BJ (cell line): ENCODE measurements around the gene DMBX1. TPM values are rescaled to one million over a fixed set of nuclear protein-coding genes. Genes with fewer than 3 reads are reported as not detected.

ENCODE experiments used
- CTCF ChIA-PET: fragments of 350-600 bp; formaldehyde crosslinking; extraction: SDS; loops from one replicate; lab custom pipeline; 2021; ENCODE audit warnings: antibody characterized with exemption, inconsistent platforms; lab: Yijun Ruan, JAX
- POLR2A ChIA-PET: fragments of 300-600 bp; sonication (Branson Sonifier 250); formaldehyde crosslinking; extraction: SDS; loops from one replicate; lab custom pipeline; 2021; ENCODE audit warnings: antibody characterized with exemption; lab: Charles Lee
- DNase-seq: peaks from one replicate; pipeline ENCODE4 v3.0.0-alpha.2; 2011; ENCODE audit warnings: low read depth
- H3K27me3 ChIP-seq: 2 replicates; pipeline ENCODE4 v1.6.0; 2011; ENCODE audit warnings: low read length; ENCODE audit not compliant: control insufficient read depth, insufficient read depth
- H3K36me3 ChIP-seq: 2 replicates; pipeline ENCODE4 v1.5.1; 2011; ENCODE audit warnings: low read length; ENCODE audit not compliant: control insufficient read depth, insufficient read depth
- H3K4me3 ChIP-seq: 2 replicates; pipeline ENCODE4 v1.5.1; 2011; ENCODE audit warnings: low read depth, mild to moderate bottlenecking, control low read depth, low read length
- polyA plus RNA-seq: library from polyadenylated mRNA; depleted of rRNA; stranded (reverse); fragments of >200 nt; gene quantifications from 2 replicates; pipeline ENCODE4 v1.2.3, GENCODE V29; 2011
- TF ChIP-seq, protein P1 (sequence below): IDR thresholded peaks from 2 replicates; pipeline ENCODE4 v1.5.1; 2011; ENCODE audit warnings: low read depth, mild to moderate bottlenecking, control low read depth, inconsistent platforms, low read length, moderate library complexity; ENCODE audit not compliant: insufficient read depth

The DMBX1 gene
- polyA plus RNA-seq, 1 experiment: not detected

DNA sequence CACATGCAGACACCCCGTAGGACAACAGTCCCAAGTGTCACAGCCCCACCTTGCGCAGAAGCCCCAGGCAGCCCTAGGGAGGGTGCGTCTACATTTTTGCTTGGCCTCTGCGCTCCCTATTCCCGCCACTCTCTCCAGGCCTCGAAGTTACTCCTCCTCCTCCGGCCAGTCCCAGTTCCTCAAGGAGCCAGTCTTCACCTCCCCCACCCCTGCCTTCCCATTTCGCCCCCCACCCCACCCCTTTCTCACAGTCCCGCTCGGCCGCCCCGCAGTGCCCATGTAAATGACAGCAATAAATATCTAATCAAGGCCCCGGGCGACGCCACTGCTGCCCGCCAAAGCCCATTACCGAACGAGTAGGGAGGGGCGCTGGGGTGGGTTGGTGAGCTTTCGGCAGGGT is 3.2 kb downstream of the DMBX1 start:
- Histone ChIP-seq H3K4me3 (no peak overlapping the region), H3K27me3 (peaks cover 74% of the 10 kb centered on the region), H3K36me3 (no peaks in the 10 kb centered on the region)
- TF ChIP-seq, protein P1, sequence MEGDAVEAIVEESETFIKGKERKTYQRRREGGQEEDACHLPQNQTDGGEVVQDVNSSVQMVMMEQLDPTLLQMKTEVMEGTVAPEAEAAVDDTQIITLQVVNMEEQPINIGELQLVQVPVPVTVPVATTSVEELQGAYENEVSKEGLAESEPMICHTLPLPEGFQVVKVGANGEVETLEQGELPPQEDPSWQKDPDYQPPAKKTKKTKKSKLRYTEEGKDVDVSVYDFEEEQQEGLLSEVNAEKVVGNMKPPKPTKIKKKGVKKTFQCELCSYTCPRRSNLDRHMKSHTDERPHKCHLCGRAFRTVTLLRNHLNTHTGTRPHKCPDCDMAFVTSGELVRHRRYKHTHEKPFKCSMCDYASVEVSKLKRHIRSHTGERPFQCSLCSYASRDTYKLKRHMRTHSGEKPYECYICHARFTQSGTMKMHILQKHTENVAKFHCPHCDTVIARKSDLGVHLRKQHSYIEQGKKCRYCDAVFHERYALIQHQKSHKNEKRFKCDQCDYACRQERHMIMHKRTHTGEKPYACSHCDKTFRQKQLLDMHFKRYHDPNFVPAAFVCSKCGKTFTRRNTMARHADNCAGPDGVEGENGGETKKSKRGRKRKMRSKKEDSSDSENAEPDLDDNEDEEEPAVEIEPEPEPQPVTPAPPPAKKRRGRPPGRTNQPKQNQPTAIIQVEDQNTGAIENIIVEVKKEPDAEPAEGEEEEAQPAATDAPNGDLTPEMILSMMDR: no peak
- DNase-seq: no peak
- CTCF ChIA-PET: interaction anchor here (0.8 to 2.0 kb wide), 4 partner anchors 13 to 56 kb away, joined by 3 to 8 read pairs (median 4); no protein-coding TSS in a partner anchor
- POLR2A ChIA-PET: no interaction called here

DNA sequence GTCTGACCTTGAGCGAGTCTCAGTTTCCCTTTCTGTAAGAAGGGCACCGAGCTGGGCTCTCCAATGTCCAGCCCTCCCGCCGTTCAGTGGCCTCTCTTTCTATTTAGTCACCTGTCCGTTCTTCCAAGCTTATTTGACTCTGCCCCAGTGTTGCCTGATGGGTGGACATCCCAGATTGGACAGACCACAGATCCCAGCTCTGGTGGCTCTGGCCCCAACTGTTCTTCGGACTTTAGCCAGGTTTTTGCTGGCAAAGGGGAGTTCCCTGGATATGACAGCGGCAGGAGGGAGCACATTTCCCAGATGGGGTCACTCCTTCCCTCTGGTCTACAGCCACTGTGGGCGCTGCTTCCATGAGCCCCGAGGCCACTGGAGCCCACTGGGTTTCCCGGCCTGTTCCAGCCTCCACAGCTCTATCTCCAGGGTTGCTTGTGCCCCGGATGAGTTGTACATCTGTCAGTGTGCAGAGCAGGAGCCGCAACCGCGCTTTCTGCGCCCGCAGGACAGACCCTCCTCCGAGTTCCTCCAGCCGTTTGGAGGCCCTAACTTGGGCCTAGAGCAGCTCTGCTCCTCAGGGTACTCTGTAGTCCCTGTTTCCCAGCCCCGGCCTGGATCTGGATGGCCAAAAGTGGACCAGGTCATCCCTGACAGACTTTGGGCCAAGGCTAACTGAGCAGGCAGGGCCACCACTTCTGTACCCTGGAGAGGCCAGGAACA is 3.8 kb downstream of the DMBX1 start:
- no peak for DNase-seq
- POLR2A ChIA-PET: no interaction called here

DNA sequence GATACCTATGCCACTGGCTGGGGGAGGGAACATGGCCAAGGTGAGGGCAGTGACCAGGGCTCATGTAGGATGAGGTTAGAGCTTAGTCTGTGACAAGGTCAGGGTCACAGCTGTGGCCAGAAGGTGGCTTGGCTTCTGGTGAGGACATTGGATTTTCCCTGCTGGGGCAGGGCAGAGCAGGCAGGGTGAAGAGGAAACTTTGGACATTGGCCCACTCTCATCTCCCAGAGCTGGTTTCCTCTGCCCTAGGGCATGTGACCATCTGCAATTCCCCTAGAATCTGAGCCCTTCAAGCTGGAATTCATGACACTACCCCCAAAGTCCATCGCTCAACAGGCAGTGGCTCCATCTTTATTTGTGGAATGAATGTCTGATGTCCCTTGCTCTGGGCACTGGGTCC is 5.3 kb downstream of the DMBX1 start:
- DNase-seq: no peak
- Histone ChIP-seq H3K27me3 (peaks cover 60% of the 10 kb centered on the region), H3K4me3 (no peak overlapping the region), H3K36me3 (no peaks in the 10 kb centered on the region)
- ChIA-PET POLR2A (no interaction called here), CTCF (interaction anchor here (0.5 to 2.3 kb wide), 7 partner anchors 12 to 50 kb away, joined by 3 to 8 read pairs (median 4); no protein-coding TSS in a partner anchor)
- TF ChIP-seq, protein P1: no peak

More for the DNA sequence above, 3.8 kb downstream of the DMBX1 start:
- CTCF ChIA-PET: interaction anchor here (0.8 to 2.2 kb wide), 4 partner anchors 14 to 55 kb away, joined by 4 to 8 read pairs (median 4); no protein-coding TSS in a partner anchor
- H3K27me3 ChIP-seq: peaks cover 72% of the 10 kb centered on the region
- H3K4me3 ChIP-seq: no peak overlapping the region
- TF ChIP-seq, protein P1: no peak
- H3K36me3 ChIP-seq: no peaks in the 10 kb centered on the region

DNA sequence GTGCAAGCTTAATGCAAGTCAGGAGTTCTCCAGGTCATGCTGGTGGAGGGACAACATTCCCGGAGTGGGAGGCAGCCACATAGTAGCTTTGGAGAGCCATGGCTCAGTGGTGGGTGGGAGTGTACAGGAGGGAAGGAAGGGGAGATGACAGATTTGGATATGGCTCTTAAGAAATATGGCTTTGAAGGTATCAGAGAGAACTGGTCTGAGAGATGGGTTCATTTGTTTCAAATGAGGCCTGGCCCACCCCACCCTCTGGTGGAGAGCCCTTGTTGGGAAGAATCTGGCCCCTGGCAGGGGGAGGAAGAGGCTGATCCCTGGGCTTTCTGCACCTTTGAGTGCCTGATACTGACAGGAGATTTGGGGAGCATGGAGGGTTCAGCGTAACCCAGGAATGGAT is 6.1 kb downstream of the DMBX1 start:
- H3K4me3 ChIP-seq: no peak overlapping the region
- ChIA-PET CTCF (interaction anchor here (1.2 to 2.3 kb wide), 3 partner anchors 13 to 32 kb away, joined by 4 to 5 read pairs (median 4); no protein-coding TSS in a partner anchor), POLR2A (no interaction called here)
- TF ChIP-seq, protein P1: no peak
- DNase-seq: no peak
- H3K36me3 ChIP-seq: no peaks in the 10 kb centered on the region
- peaks cover 51% of the 10 kb centered on the region for H3K27me3 ChIP-seq

DNA sequence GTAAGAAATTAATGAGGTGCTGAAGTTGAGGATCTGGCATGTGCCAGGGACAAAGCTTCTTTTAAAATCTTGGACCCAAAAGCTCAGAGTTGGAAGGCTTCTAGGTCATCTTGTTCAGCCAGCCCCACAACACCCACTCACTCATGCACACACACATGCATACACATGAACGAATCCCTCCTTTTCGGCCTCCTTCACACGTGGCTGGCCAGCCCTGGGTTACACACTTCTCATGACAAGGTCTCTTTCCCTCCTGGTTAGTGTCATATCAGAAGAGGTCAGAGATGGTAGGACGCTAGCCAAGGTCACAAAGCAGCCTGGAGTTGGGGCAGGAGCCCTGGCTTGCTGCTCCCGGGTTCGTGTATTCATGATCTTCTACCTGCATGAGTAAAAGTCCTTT is 6.9 kb downstream of the DMBX1 start:
- ChIA-PET POLR2A (no interaction called here), CTCF (interaction anchor here (1.4 to 2.3 kb wide), 2 partner anchors 14 to 31 kb away, joined by 4 to 5 read pairs; no protein-coding TSS in a partner anchor)
- TF ChIP-seq, protein P1: no peak
- Histone ChIP-seq H3K4me3 (no peak overlapping the region), H3K27me3 (peaks cover 44% of the 10 kb centered on the region), H3K36me3 (no peaks in the 10 kb centered on the region)
- DNase-seq: no peak
